Liver (tissue), 9 donors: ENCODE data around the gene PPP2R5C. TPM values are rescaled to one million over a fixed set of nuclear protein-coding genes. Genes with fewer than 3 reads are reported as not detected.

Experiments
- DNase-seq: peaks from one replicate; pipeline ENCODE4 v3.0.0-alpha.2; 2017; ENCODE audit warnings: low spot score
- H3K27ac ChIP-seq, 2 donors: one replicate each; pipeline ENCODE4 v1.7.0; 2013; ENCODE audit warnings: inconsistent platforms in 2 of 2, low read length in 2 of 2, control low read depth in 1 of 2, low read depth in 1 of 2, mild to moderate bottlenecking in 1 of 2
- H3K27me3 ChIP-seq, 4 donors: one replicate each; pipeline versions ENCODE4 v1.6.1 to v1.7.0; 2013; ENCODE audit warnings: low read length in 3 of 4, inconsistent platforms in 1 of 4, mild to moderate bottlenecking in 1 of 4, moderate library complexity in 1 of 4; ENCODE audit not compliant: control insufficient read depth in 4 of 4, insufficient read depth in 4 of 4
- H3K36me3 ChIP-seq, 4 donors: one replicate each; pipeline versions ENCODE4 v1.6.1 to v1.7.0; 2013; ENCODE audit warnings: low read length in 3 of 4, mild to moderate bottlenecking in 3 of 4, low read depth in 1 of 4, moderate library complexity in 1 of 4; ENCODE audit not compliant: control insufficient read depth in 4 of 4, insufficient read depth in 3 of 4
- H3K4me1 ChIP-seq, 4 donors: one replicate each; pipeline versions ENCODE4 v1.6.1 to v1.7.0; 2013; ENCODE audit warnings: low read length in 3 of 4, mild to moderate bottlenecking in 3 of 4, moderate library complexity in 1 of 4; ENCODE audit not compliant: control insufficient read depth in 4 of 4, insufficient read depth in 4 of 4
- H3K4me3 ChIP-seq, 3 donors: one replicate each; pipeline versions ENCODE4 v1.6.1 to v1.7.0; 2013; ENCODE audit warnings: low read length in 3 of 3, control low read depth in 1 of 3, low read depth in 1 of 3, mild to moderate bottlenecking in 1 of 3
- H3K9ac ChIP-seq, 2 donors: one replicate each; pipeline ENCODE4 v1.7.0; 2013; ENCODE audit warnings: low read length in 2 of 2, mild to moderate bottlenecking in 2 of 2, moderate library complexity in 2 of 2, control low read depth in 1 of 2, low read depth in 1 of 2
- H3K9me3 ChIP-seq, 4 donors: one replicate each; pipeline versions ENCODE4 v1.6.1 to v1.7.0; 2013; ENCODE audit warnings: low read length in 3 of 4; ENCODE audit not compliant: control insufficient read depth in 4 of 4
- ATF3 ChIP-seq: IDR thresholded peaks from 2 replicates; pipeline ENCODE4 v1.6.1; 2016; ENCODE audit warnings: antibody characterized with exemption
- CTCF ChIP-seq: fragments of 150-350 bp; IDR thresholded peaks from 2 replicates; pipeline ENCODE4 v1.5.1; 2017; ENCODE audit warnings: improper control_type of control experiment, low read depth, low read length; ENCODE audit not compliant: missing input control
- EGR1 ChIP-seq, 2 donors: IDR thresholded peaks; 2 replicates each; pipeline ENCODE4 v1.6.1; 2016 to 2018; ENCODE audit warnings: antibody characterized with exemption in 2 of 2, low read depth in 2 of 2
- FOXA1 ChIP-seq: IDR thresholded peaks from 2 replicates; pipeline ENCODE4 v1.6.1; 2016; ENCODE audit warnings: antibody characterized with exemption
- FOXA2 ChIP-seq: IDR thresholded peaks from 2 replicates; pipeline ENCODE4 v1.6.1; 2016; ENCODE audit warnings: antibody characterized with exemption
- GABPA ChIP-seq, 2 donors: IDR thresholded peaks in 1 of 2; conservative IDR thresholded peaks in 1 of 2; 2 replicates each; pipeline ENCODE4 v1.6.1; 2016; ENCODE audit warnings: antibody characterized with exemption in 2 of 2, mild to moderate bottlenecking in 1 of 2, moderate library complexity in 1 of 2
- HNF4A ChIP-seq, 2 donors: conservative IDR thresholded peaks; 2 replicates each; pipeline ENCODE4 v1.6.1; 2016; ENCODE audit warnings: antibody characterized with exemption in 2 of 2, mild to moderate bottlenecking in 2 of 2
- HNF4G ChIP-seq: IDR thresholded peaks from 2 replicates; pipeline ENCODE4 v1.6.1; 2016; ENCODE audit warnings: antibody characterized with exemption
- JUND ChIP-seq, 2 donors: IDR thresholded peaks; 2 replicates each; pipeline ENCODE4 v1.6.1; 2016; ENCODE audit warnings: antibody characterized with exemption in 2 of 2
- MAX ChIP-seq: IDR thresholded peaks from 2 replicates; pipeline ENCODE4 v1.6.1; 2016; ENCODE audit warnings: antibody characterized with exemption
- NR2F2 ChIP-seq: IDR thresholded peaks from 2 replicates; pipeline ENCODE4 v1.6.1; 2016; ENCODE audit warnings: antibody characterized with exemption
- RAD21 ChIP-seq, 2 donors: IDR thresholded peaks; 2 replicates each; pipeline ENCODE4 v1.6.1; 2016; ENCODE audit warnings: antibody characterized with exemption in 2 of 2, mild to moderate bottlenecking in 2 of 2
- REST ChIP-seq: IDR thresholded peaks from 2 replicates; pipeline ENCODE4 v1.6.1; 2016; ENCODE audit warnings: antibody characterized with exemption, mild to moderate bottlenecking
- RXRA ChIP-seq, 2 donors: IDR thresholded peaks; 2 replicates each; pipeline ENCODE4 v1.6.1; 2017 to 2018; ENCODE audit warnings: antibody characterized with exemption in 2 of 2, mild to moderate bottlenecking in 1 of 2
- SP1 ChIP-seq: IDR thresholded peaks from 2 replicates; pipeline ENCODE4 v1.6.1; 2018; ENCODE audit warnings: antibody characterized with exemption, mild to moderate bottlenecking
- TAF1 ChIP-seq: conservative IDR thresholded peaks from 2 replicates; pipeline ENCODE4 v1.6.1; 2016; ENCODE audit warnings: antibody characterized with exemption, mild to moderate bottlenecking
- YY1 ChIP-seq: IDR thresholded peaks from 2 replicates; pipeline ENCODE4 v1.6.1; 2016; ENCODE audit warnings: antibody characterized with exemption, mild to moderate bottlenecking
- ZBTB33 ChIP-seq: IDR thresholded peaks from 2 replicates; pipeline ENCODE4 v1.6.1; 2016; ENCODE audit warnings: antibody characterized with exemption
- WGBS: extraction: QIAGEN DNeasy Blood & Tissue Kit; methylation state at CpG from one replicate; pipeline ENCODE4 v1.1.7; 2013; 5-methylcytosine and 5-hydroxymethylcytosine counted together
- polyA plus RNA-seq, 2 donors: library from polyadenylated mRNA; stranded (reverse) in 1 of 2; unstranded in 1 of 2; fragments of 200-250 nt in 1 of 2; fragments of >200 nt in 1 of 2; fragmentation: Nextera tagmentation in 1 of 2; extraction: Ambion mirVana in 1 of 2; gene quantifications; one replicate each; pipeline versions ENCODE4 v1.2.1 to v1.2.3, GENCODE V29; 2013 to 2015
- total RNA-seq, 2 donors: library from RNA; depleted of rRNA; stranded (reverse); fragments of >200 nt; gene quantifications; one replicate each; pipeline ENCODE4 v1.2.3, GENCODE V29; 2014
- donor health status: healthy.
- donor health status: healthy.
- donor health status: healthy.
- donor health status: healthy.
- donor health status: healthy.

PPP2R5C gene
- total and polyA plus RNA-seq, 4 donors, result 33.5 to 52.3 (median 43.9) TPM

GRCh38 chr14:101950516-101951215 lies 189.2 kb downstream of the PPP2R5C start:
- TF ChIP-seq EGR1 (IDR thresholded peaks at IDR 0.05; ENCODE audit: low read depth in 2 of 2), result no peak
- TF ChIP-seq REST, result no peak
- TF ChIP-seq ZBTB33, result no peak
- TF ChIP-seq MAX, result no peak
- no peak for TF ChIP-seq CTCF
- TF ChIP-seq JUND (IDR thresholded peaks at IDR 0.05), result no peak
- TF ChIP-seq NR2F2, result no peak
- no peak for TF ChIP-seq HNF4G
- no peak for TF ChIP-seq HNF4A (conservative IDR thresholded peaks at IDR 0.05)
- no peak for TF ChIP-seq YY1
- no peak for TF ChIP-seq RAD21 (IDR thresholded peaks at IDR 0.05)
- TF ChIP-seq FOXA2, result no peak
- no peak for TF ChIP-seq SP1
- no peak for DNase-seq
- no peak overlapping the region for H3K4me3 ChIP-seq
- no peak overlapping the region for H3K27ac ChIP-seq
- H3K27me3 ChIP-seq, result no peaks in the 10 kb centered on the region
- H3K9ac ChIP-seq, result no peak overlapping the region
- no peaks in the 10 kb centered on the region for H3K36me3 ChIP-seq
- 84% methylated on average over 4 of the region's 4 CpGs for WGBS
- H3K4me1 ChIP-seq, result peaks cover 5 to 12% (median 8%) of the 10 kb centered on the region in 4 donors
- H3K9me3 ChIP-seq, result no peaks in the 10 kb centered on the region

- Histone ChIP-seq H3K4me3 (no peak overlapping the region), H3K27me3 (no peaks in the 10 kb centered on the region), H3K36me3 (no peaks in the 10 kb centered on the region), H3K27ac (no peak overlapping the region), H3K4me1 (peaks cover 5 to 12% (median 8%) of the 10 kb centered on the region in 4 donors), H3K9me3 (no peaks in the 10 kb centered on the region), H3K9ac (no peak overlapping the region)
- 85% methylated on average over 8 of the region's 8 CpGs for WGBS
- TF ChIP-seq EGR1 (IDR thresholded peaks at IDR 0.05; ENCODE audit: low read depth in 2 of 2), result no peak
- no peak for TF ChIP-seq NR2F2
- no peak for TF ChIP-seq MAX
- TF ChIP-seq FOXA1, result no peak
- no peak for TF ChIP-seq FOXA2
- TF ChIP-seq CTCF, result no peak
- no peak for TF ChIP-seq SP1
- TF ChIP-seq ATF3, result no peak
- TF ChIP-seq RAD21 (IDR thresholded peaks at IDR 0.05), result no peak
- TF ChIP-seq JUND (IDR thresholded peaks at IDR 0.05), result no peak
- TF ChIP-seq RXRA (IDR thresholded peaks at IDR 0.05), result no peak
- TF ChIP-seq HNF4G, result no peak
- no peak for TF ChIP-seq TAF1
- no peak for TF ChIP-seq GABPA (IDR thresholded peaks at IDR 0.05 in 1 of 2, conservative IDR thresholded peaks at IDR 0.05 in 1 of 2)
- no peak for TF ChIP-seq HNF4A (conservative IDR thresholded peaks at IDR 0.05)
- DNase-seq, result no peak
Measured at GRCh38 chr14:101953151-101953550, 191.6 kb downstream of the PPP2R5C start.
